LNCAP (cell line): ENCODE results near the gene UBAC2.

Experiments used
- CTCF ChIP-seq: fragments of 450-650 bp; IDR thresholded peaks from 2 replicates; pipeline ENCODE4 v1.5.1; 2017; ENCODE audit warnings: mild to moderate bottlenecking

The UBAC2 gene

GRCh38 chr13:99359528-99359927 is 158.9 kb downstream of the UBAC2 start:
- no peak for TF ChIP-seq CTCF

- no peak for TF ChIP-seq CTCF
Measured at GRCh38 chr13:99360696-99361095, 160.0 kb downstream of the UBAC2 start.

- TF ChIP-seq CTCF: no peak
Measured at GRCh38 chr13:99361197-99361596, 160.5 kb downstream of the UBAC2 start.

GRCh38 chr13:99362362-99362761 is 161.7 kb downstream of the UBAC2 start:
- no peak for TF ChIP-seq CTCF

DNA sequence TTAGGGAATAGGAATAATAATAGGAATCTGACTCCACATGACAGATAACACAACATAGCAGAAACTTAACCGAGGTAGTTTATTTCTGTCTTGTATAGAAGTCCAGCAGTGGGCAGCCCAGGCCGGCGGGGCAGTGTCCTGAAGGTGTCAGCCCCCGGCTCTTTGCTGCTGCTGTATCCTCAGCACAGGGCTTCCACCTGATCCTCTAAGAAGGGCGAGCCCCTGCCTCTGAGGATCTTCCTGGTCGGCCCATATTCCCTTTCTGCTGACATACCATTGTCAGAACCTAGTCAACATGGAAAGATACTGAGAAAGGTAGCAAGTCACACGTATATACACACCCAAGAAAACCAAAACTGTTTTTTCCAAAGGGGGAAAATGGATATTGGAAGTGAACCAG is 162.7 kb downstream of the UBAC2 start:
- no peak for TF ChIP-seq CTCF

GRCh38 chr13:99363949-99364348 is 163.3 kb downstream of the UBAC2 start:
- no peak for TF ChIP-seq CTCF

DNA sequence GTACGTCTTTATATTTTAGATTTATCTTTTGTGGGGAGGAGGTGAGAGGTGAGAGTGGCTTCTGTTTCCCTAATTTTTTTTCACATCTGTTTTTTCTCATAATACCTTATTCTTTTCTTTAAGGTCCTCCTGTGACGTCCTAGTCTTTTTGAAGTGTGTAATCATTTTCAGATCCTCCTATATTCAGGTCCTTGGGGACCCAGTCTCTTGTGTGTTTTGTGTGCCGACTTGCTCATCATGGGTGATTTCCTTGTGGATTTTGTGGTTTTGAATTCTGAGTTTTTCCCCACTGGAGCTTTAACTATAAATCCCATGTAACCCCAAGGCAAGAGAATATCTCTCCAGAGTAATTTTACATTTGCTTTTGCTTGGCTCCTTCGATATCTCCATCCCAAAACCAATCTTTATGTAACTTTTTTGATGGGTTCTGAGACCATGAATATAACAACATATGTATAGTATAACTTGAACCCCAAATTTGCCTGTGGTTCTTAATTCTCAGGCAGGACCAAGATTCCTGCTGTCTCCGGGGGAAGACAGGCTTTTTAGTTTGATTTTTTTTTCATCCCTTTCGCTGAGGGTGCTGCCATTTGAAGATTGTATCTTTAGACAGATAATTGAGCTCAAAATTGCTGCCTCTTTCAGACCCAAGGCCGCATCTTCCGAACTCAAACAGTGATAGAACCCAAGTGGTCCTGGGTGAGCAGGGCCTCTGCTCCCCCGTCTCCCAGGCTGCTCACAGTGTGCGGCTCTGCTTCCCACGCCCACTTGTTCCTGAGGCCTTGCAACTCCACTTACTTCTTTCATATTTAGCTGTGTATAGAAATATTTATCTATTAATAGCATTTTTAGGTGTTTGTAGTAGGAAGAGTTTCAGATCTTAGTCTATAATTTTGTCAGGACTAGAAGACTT is 165.7 kb downstream of the UBAC2 start:
- TF ChIP-seq CTCF: no peak
